Mesenteric fat pad (tissue), 1 donor: ENCODE measurements around the gene ZNF488. TPM values are rescaled to one million over a fixed set of nuclear protein-coding genes. Genes with fewer than 3 reads are reported as not detected.
A peak's percentile ranks its signal among the peaks of the same experiment; 100 is the strongest.

Experiments used
- DNase-seq: peaks from one replicate; pipeline ENCODE4 v3.0.0-alpha.2; 2020; ENCODE audit warnings: low spot score
- total RNA-seq: library from RNA; stranded (reverse); fragmentation: NEBNext Ultra II Directional; extraction: Animal tissue kit (Norgen Biotek cat#: 25700); gene quantifications from one replicate; pipeline ENCODE4 v1.2.1, GENCODE V29; 2021
- donor health status: DM: yes; HTN: yes; CAD: no.

The ZNF488 gene
- total RNA-seq, 1 donor from 2014 or later: 0.10 TPM

- no peak for DNase-seq
Observed at GRCh38 chr10:47332371-47332770, 51.7 kb downstream of the ZNF488 start.

- DNase-seq: peak; percentile 55
Observed at GRCh38 chr10:47331954-47332353, 52.1 kb downstream of the ZNF488 start.

DNA sequence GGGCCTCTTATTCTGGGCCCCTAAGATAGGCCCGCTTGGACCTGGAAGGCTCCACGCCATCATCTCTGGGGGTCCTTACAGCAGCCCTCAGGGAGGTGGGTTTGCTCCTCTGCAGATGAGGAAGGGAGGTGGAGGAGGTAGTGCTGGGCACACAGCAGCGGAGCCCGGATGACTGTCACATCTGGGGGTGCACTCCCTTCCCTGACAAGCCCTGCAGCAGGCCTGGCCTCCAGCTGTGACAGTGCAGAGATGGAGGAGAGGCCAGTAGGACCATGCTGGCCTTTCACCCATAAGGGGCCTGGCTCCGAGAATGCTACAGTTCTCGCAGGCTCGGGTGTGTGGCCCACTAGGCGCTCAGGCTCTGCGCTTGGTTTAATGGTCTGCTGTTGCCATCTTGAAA, 52.6 kb downstream of the ZNF488 start:
- DNase-seq: peak; percentile 79

- DNase-seq: peak; percentile 33
Observed at GRCh38 chr10:47330804-47331203, 53.3 kb downstream of the ZNF488 start.

DNA sequence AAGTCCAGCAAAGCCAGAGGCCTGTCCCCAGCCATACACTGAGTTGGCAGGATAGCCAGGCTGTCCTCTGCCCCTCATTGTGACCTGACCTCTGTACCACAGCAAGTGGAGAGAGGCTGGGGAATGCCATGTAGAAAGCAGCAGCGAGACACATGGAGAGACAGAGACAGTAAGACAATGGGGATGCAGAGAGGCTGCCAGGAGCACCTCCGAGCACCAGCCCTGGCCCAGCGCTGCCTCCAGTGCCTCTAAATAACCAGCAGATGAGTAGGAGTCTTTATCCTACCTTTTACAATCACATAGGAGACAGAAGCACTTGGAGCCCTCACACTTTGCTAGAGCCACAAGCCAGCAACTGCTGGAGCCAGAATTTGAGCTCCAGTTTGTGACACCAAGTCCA, 53.7 kb downstream of the ZNF488 start:
- DNase-seq: peak; percentile 59

GRCh38 chr10:47329855-47330254, 54.2 kb downstream of the ZNF488 start:
- no peak for DNase-seq

GRCh38 chr10:47326927-47327330, 57.2 kb downstream of the ZNF488 start:
- DNase-seq: peak; percentile 69

DNA sequence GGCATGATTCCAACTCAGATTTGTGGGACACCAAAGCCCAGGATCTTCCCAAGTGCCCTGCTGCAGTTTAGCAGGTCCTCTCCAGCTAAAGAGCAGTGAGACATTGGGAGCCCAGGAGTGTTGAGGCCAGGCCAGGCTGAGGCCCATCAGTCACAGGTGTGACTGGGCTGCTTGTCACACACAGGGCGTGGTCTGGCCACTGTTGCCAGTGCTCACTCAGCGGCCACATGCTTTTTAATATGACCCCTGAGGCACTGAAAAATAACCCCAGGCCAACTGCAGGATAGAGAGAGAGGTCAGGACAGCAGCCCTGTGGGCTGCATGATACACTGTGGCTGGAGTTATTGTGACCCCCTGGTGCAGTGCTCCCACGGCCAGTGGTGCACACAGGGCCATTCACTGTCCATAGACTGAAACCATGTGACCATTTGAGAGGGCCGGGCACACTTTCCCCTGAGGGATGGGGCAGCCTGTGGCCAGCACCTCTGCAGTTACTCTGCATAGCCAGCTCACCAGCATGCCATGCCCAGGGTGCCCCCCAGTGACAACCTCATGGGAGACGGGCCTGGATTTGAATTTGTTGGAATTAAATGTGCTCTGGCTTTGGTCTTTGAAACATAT, 57.7 kb downstream of the ZNF488 start:
- DNase-seq: peak; percentile 75

DNA sequence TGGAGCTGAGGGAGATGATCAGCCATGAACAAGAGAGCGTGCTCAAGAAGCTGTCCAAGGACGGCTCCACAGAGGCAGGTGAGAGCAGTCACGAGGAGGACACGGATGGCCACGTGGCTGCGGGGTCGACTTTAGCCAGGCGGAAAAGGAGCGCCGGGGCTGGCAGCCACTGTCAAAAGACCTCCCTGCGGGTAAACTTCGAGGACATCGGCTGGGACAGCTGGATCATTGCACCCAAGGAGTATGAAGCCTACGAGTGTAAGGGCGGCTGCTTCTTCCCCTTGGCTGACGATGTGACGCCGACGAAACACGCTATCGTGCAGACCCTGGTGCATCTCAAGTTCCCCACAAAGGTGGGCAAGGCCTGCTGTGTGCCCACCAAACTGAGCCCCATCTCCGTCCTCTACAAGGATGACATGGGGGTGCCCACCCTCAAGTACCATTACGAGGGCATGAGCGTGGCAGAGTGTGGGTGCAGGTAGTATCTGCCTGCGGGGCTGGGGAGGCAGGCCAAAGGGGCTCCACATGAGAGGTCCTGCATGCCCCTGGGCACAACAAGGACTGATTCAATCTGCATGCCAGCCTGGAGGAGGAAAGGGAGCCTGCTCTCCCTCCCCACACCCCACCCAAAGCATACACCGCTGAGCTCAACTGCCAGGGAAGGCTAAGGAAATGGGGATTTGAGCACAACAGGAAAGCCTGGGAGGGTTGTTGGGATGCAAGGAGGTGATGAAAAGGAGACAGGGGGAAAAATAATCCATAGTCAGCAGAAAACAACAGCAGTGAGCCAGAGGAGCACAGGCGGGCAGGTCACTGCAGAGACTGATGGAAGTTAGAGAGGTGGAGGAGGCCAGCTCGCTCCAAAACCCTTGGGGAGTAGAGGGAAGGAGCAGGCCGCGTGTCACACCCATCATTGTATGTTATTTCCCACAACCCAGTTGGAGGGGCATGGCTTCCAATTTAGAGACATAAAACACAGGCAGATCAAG, 58.5 kb downstream of the ZNF488 start:
- DNase-seq: peak; percentile 88

- no peak for DNase-seq
Observed at GRCh38 chr10:47323636-47324296, 60.3 kb downstream of the ZNF488 start.

DNA sequence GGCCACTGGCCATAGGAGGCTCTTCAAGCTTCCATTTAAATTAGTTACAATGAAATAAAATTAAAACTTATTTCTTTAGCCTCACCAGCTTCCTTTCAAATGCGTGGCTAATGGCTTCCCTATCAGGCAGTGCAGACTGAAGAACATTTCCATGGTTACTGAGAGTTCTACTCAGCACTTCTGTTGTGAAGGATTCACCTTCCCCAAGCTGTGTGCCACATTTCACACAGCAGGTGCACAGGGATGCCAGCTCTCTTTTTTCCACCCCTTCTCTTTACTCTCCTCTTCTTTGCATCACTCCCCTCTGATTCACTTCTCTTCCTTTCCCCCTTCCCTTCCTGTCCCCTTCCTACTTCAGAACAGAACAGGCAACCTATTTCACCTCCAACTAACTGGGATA, 61.0 kb downstream of the ZNF488 start:
- no peak for DNase-seq

DNA sequence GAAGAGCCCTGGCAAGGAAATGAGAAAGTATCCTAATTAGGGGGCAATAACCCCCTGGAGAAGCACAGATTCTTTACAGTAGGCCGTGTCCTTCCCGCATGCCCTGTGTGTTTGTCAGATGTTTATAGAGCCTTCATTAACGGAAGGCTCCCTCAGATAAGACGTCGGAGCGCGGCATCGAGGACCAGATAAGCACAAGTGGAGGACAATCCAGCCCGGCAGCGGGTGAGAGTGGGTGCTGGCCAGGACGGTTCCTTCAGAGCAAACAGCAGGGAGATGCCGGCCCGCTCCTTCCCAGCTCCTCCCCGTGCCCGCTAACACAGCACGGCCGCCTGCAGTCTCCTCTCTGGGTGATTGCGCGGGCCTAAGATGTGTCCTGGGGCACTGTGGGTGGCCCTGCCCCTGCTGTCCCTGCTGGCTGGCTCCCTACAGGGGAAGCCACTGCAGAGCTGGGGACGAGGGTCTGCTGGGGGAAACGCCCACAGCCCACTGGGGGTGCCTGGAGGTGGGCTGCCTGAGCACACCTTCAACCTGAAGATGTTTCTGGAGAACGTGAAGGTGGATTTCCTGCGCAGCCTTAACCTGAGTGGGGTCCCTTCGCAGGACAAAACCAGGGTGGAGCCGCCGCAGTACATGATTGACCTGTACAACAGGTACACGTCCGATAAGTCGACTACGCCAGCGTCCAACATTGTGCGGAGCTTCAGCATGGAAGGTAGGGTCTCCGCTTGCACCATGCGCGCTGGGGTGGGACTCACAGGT, 61.6 kb downstream of the ZNF488 start, which contains the start of gene GDF2:
GDF2 (plus strand) TSS at position 155 of the 762 bp plus-strand sequence; CDS start at position 370, 215 bp downstream.
- DNase-seq: peak; percentile 87

DNA sequence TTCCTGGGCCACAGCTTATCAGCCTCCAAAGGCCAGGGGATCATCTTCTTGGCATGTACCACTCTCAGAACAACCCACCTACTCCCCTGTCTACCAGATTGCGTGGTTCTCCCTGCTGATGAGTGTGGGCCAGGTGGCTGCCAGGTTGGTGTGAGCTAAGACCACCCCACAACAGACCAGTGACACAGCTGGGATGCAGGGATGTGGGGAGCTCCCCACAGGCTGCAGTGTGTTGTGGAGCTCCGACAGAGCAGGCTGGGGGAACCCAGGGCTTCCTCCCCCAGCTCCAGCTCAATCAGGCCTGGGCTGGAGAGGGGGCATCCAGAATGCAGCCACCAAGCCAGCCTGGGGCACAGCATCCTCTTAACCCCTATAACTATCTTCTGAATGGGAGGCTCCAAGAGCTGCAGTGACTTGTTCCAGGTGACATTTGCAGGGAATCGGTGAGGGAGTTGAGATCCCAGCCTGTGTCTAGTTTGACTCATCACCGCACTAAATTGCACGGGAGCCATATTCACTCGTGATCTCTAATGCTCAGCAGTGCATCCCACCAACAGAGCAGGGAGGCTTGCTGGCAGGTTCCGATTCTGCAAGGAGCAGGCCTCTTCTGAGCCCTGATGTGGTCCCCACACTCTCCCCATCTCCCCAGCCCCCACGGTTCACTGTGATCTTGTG, 62.4 kb downstream of the ZNF488 start:
- DNase-seq: peak; percentile 67

- peak; percentile 37 for DNase-seq
Observed at GRCh38 chr10:47320812-47321211, 63.3 kb downstream of the ZNF488 start.

DNA sequence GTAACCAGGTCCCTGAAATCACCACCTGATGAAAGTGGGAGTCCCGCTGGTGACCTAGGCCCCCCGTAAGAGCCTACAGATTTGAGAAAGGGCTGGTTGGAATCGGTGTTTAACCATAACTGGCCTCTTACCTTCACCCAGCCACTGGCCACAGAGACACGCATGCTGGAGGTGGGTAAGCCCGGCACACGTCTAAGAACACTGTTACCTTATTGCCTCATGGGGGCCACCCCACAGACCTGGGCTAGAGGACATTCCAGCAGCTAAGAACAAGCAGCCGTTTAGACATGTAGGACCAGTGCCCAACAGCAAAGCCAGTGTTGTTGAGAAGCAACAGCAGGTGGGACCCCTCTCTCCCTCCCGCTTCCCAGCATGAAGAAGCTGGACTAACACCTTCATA, 64.3 kb downstream of the ZNF488 start:
- DNase-seq: peak; percentile 51

GRCh38 chr10:47318706-47319105, 65.4 kb downstream of the ZNF488 start:
- DNase-seq: peak; percentile 51

DNA sequence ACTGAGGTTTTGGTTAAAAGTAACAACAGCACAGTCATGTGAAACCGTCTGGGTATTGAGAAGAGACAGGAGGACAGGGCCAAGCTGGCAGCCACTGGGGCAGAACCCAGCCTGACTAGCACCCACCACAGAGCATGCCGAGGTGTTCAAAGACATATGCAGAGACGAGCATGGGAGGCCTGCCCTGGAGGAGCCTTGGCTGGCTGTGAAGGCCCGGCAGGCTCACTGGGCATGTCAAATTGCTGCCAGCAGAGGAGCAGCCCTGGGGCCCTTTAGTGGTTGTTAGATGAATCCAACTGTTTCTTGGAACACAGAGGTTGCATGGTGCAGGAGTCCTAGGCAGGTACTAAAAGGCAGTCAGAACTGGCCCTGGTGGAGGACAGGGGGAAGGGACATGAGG, 66.8 kb downstream of the ZNF488 start:
- DNase-seq: peak; percentile 65

DNA sequence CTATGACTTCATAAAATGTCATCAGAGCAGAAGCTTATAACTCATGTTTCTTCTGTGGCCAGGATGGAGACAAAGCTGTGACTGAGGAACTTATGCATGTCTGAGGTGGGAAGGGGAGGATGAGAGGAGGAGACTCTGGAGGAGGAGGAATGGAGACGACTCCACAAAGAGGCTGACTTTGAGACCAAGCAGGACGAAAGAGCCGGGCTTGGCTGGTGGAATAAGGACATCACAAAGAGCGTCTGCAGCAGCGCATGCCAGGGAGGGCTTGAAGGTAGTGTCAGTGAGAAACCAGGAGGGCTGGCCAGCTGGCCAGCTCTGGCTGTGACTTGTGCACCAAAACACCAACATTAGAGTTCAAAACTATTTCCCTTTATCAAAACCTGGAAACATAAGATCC, 68.0 kb downstream of the ZNF488 start:
- DNase-seq: peak; percentile 76
